IMR-90 (cell line): ENCODE measurements around the gene CCDC122. TPM values are rescaled to one million over a fixed set of nuclear protein-coding genes. Genes with fewer than 3 reads are reported as not detected.

Experiments
- ATAC-seq: fragments of 200-7000 bp; cut with Tn5 transposase; 2 replicates; pipeline ENCODE4 v1.9.1; 2020; ENCODE audit warnings: low read depth, mild to moderate bottlenecking, moderate library complexity
- BruUV-seq: library from RNA; stranded (reverse); fragments of 400-500 nt; replicated peaks from 2 replicates; lab custom pipeline; 2021; lab: Mats Ljungman, UMichigan
- CTCF ChIA-PET: fragments of 300-600 bp; formaldehyde crosslinking; extraction: SDS; loops from one replicate; lab custom pipeline; 2021; ENCODE audit warnings: antibody characterized with exemption; lab: Yijun Ruan, JAX
- POLR2A ChIA-PET: fragments of 300-600 bp; sonication (Branson Sonifier 250); formaldehyde crosslinking; loops from one replicate; lab custom pipeline; 2022; ENCODE audit warnings: antibody characterized with exemption; ENCODE audit not compliant: unreplicated experiment; lab: Charles Lee
- DNase-seq: peaks from one replicate; pipeline ENCODE4 v3.0.0; 2013
- H2AFZ ChIP-seq: replicated peaks from 2 replicates; pipeline ENCODE3; 2013; ENCODE audit warnings: low read length, mild to moderate bottlenecking; ENCODE audit not compliant: poor library complexity
- H2AK5ac ChIP-seq: 2 replicates; pipeline ENCODE4 v1.6.1; 2013; ENCODE audit warnings: low read depth, low read length, inconsistent platforms
- H2AK9ac ChIP-seq: replicated peaks from 2 replicates; pipeline ENCODE3; 2013; ENCODE audit warnings: mild to moderate bottlenecking, low read depth, low read length, moderate library complexity; ENCODE audit not compliant: poor library complexity
- H2BK120ac ChIP-seq: 2 replicates; pipeline ENCODE4 v1.6.1; 2013; ENCODE audit warnings: low read depth, low read length, inconsistent platforms
- H2BK15ac ChIP-seq: 3 replicates; pipeline ENCODE4 v1.6.1; 2013; ENCODE audit warnings: low read depth, low read length, inconsistent platforms
- H2BK20ac ChIP-seq: 2 replicates; pipeline ENCODE4 v1.6.1; 2013; ENCODE audit warnings: low read depth, mild to moderate bottlenecking, inconsistent platforms, low read length, moderate library complexity
- H2BK5ac ChIP-seq: 2 replicates; pipeline ENCODE4 v1.6.1; 2013; ENCODE audit warnings: mild to moderate bottlenecking, low read depth, low read length, inconsistent platforms; ENCODE audit not compliant: poor library complexity, severe bottlenecking
- H3K14ac ChIP-seq: replicated peaks from 2 replicates; pipeline ENCODE4 v1.6.1; 2013; ENCODE audit warnings: low read depth, low read length, inconsistent platforms
- H3K18ac ChIP-seq: 2 replicates; pipeline ENCODE4 v1.6.1; 2013; ENCODE audit warnings: low read depth, low read length, control low read depth
- H3K23ac ChIP-seq: 2 replicates; pipeline ENCODE4 v1.6.1; 2013; ENCODE audit warnings: low read depth, low read length, inconsistent platforms
- H3K27ac ChIP-seq: 2 replicates; pipeline ENCODE4 v1.5.1; 2013; ENCODE audit warnings: mild to moderate bottlenecking, control low read depth, low read length; ENCODE audit not compliant: insufficient read depth
- H3K27me3 ChIP-seq: 2 replicates; pipeline ENCODE4 v1.6.1; 2013; ENCODE audit warnings: low read length; ENCODE audit not compliant: control insufficient read depth, insufficient read depth
- H3K36me3 ChIP-seq: 2 replicates; pipeline ENCODE4 v1.6.1; 2013; ENCODE audit warnings: low read length, mixed read lengths; ENCODE audit not compliant: control insufficient read depth, insufficient read depth
- H3K4ac ChIP-seq: 2 replicates; pipeline ENCODE4 v1.6.1; 2013; ENCODE audit warnings: low read depth, low read length, inconsistent platforms
- H3K4me1 ChIP-seq: 2 replicates; pipeline ENCODE4 v1.6.1; 2013; ENCODE audit warnings: low read length, mixed read lengths; ENCODE audit not compliant: control insufficient read depth, insufficient read depth
- H3K4me2 ChIP-seq: 2 replicates; pipeline ENCODE4 v1.6.1; 2013; ENCODE audit warnings: low read depth, mild to moderate bottlenecking, control low read depth, low read length, moderate library complexity
- H3K4me3 ChIP-seq: 2 replicates; pipeline ENCODE4 v1.5.1; 2013; ENCODE audit warnings: low read depth, mild to moderate bottlenecking, control low read depth, low read length, moderate library complexity; ENCODE audit not compliant: insufficient read depth
- H3K56ac ChIP-seq: 2 replicates; pipeline ENCODE4 v1.6.1; 2013; ENCODE audit warnings: low read length, inconsistent platforms; ENCODE audit not compliant: insufficient read depth; ENCODE audit errors: extremely low read depth
- H3K79me1 ChIP-seq, 2 experiments: 2 replicates each; pipeline ENCODE4 v1.6.1; 2013; ENCODE audit warnings: low read length in 2 of 2, inconsistent platforms in 1 of 2, low read depth in 1 of 2
- H3K9ac ChIP-seq: 2 replicates; pipeline ENCODE4 v1.6.1; 2013; ENCODE audit warnings: low read depth, low read length, control low read depth
- H3K9me1 ChIP-seq: 2 replicates; pipeline ENCODE4 v1.6.1; 2013; ENCODE audit warnings: low read length, inconsistent platforms; ENCODE audit not compliant: insufficient read depth
- H3K9me3 ChIP-seq: 2 replicates; pipeline ENCODE4 v1.6.1; 2013; ENCODE audit warnings: low read length; ENCODE audit not compliant: control insufficient read depth, insufficient read depth
- H4K20me1 ChIP-seq: 2 replicates; pipeline ENCODE4 v1.6.1; 2013; ENCODE audit warnings: low read length, inconsistent platforms; ENCODE audit not compliant: insufficient read depth
- H4K5ac ChIP-seq: 2 replicates; pipeline ENCODE4 v1.6.1; 2013; ENCODE audit warnings: mild to moderate bottlenecking, low read depth, low read length, control low read depth
- H4K8ac ChIP-seq, 2 experiments: 2 replicates each; pipeline ENCODE4 v1.6.1; 2013; ENCODE audit warnings: low read depth in 2 of 2, low read length in 2 of 2, control low read depth in 1 of 2, inconsistent platforms in 1 of 2
- H4K91ac ChIP-seq: 2 replicates; pipeline ENCODE4 v1.6.1; 2013; ENCODE audit warnings: low read depth, low read length, inconsistent platforms; ENCODE audit not compliant: insufficient read depth
- BHLHE40 ChIP-seq: fragments of 150-350 bp; IDR thresholded peaks from 2 replicates; pipeline ENCODE4 v1.6.1; 2016; ENCODE audit warnings: mild to moderate bottlenecking, low read depth, low read length
- CHD1 ChIP-seq: IDR thresholded peaks from 2 replicates; pipeline ENCODE4 v1.6.1; 2012; ENCODE audit warnings: low read depth, low read length, improper control_type of control experiment
- CTCF ChIP-seq: conservative IDR thresholded peaks from 2 replicates; pipeline ENCODE4 v1.5.1; 2012; ENCODE audit warnings: mild to moderate bottlenecking, low read depth, low read length, improper control_type of control experiment
- ELK1 ChIP-seq: fragments of 150-350 bp; IDR thresholded peaks from 2 replicates; pipeline ENCODE4 v1.6.1; 2016; ENCODE audit warnings: low read depth, mild to moderate bottlenecking, low read length, moderate library complexity, borderline replicate concordance
- FOS ChIP-seq: fragments of 150-350 bp; IDR thresholded peaks from 2 replicates; pipeline ENCODE4 v1.6.1; 2016; ENCODE audit warnings: low read depth, low read length
- MAFK ChIP-seq: IDR thresholded peaks from 2 replicates; pipeline ENCODE4 v1.6.1; 2012; ENCODE audit warnings: low read depth, low read length, improper control_type of control experiment
- MAZ ChIP-seq: IDR thresholded peaks from 2 replicates; pipeline ENCODE4 v1.6.1; 2012; ENCODE audit warnings: low read depth, mild to moderate bottlenecking, low read length, improper control_type of control experiment, moderate library complexity, borderline replicate concordance
- MXI1 ChIP-seq: IDR thresholded peaks from 2 replicates; pipeline ENCODE4 v1.6.1; 2012; ENCODE audit warnings: low read depth, mild to moderate bottlenecking, low read length, moderate library complexity, borderline replicate concordance
- NFE2L2 ChIP-seq: fragments of 150-350 bp; IDR thresholded peaks from 2 replicates; pipeline ENCODE4 v1.6.1; 2016; ENCODE audit warnings: low read depth, mild to moderate bottlenecking, low read length
- POLR2A ChIP-seq: IDR thresholded peaks from 2 replicates; pipeline ENCODE4 v1.6.1; 2012; ENCODE audit warnings: mild to moderate bottlenecking, low read depth, low read length
- RAD21 ChIP-seq: IDR thresholded peaks from 2 replicates; pipeline ENCODE4 v1.6.1; 2012; ENCODE audit warnings: low read length, improper control_type of control experiment
- RCOR1 ChIP-seq: IDR thresholded peaks from 2 replicates; pipeline ENCODE4 v1.6.1; 2012; ENCODE audit warnings: mild to moderate bottlenecking, low read length, improper control_type of control experiment; ENCODE audit not compliant: insufficient replicate concordance
- RFX5 ChIP-seq: IDR thresholded peaks from 2 replicates; pipeline ENCODE4 v1.8.0; 2012; ENCODE audit warnings: low read depth, mild to moderate bottlenecking, low read length, moderate library complexity
- SMC3 ChIP-seq: fragments of 150-350 bp; IDR thresholded peaks from 2 replicates; pipeline ENCODE4 v1.6.1; 2016; ENCODE audit warnings: low read depth, mild to moderate bottlenecking, antibody characterized with exemption, low read length, moderate library complexity
- USF2 ChIP-seq: fragments of 150-350 bp; IDR thresholded peaks from 2 replicates; pipeline ENCODE4 v1.6.1; 2017; ENCODE audit warnings: mild to moderate bottlenecking, antibody characterized with exemption, low read length, low read depth
- WGBS, 2 experiments: methylation state at CpG; one replicate each; pipeline versions ENCODE4 v1.1.5 to v1.1.7; 2013; ENCODE audit warnings: missing lambda C conversion rate in 2 of 2; ENCODE audit not compliant: insufficient read length in 1 of 2; ENCODE audit errors: extremely low coverage in 2 of 2; 5-methylcytosine and 5-hydroxymethylcytosine counted together
- dilution Hi-C: fragments of 300-500 bp; cut with HindIII; formaldehyde crosslinking; loops from one replicate; pipeline ENCODE4 v1.14.3; 2018; ENCODE audit warnings: low sequenced_read_pairs; ENCODE audit not compliant: unreplicated experiment
- in situ Hi-C: fragments of 300-500 bp; cut with MboI; formaldehyde crosslinking; loops from 3 replicates; pipeline ENCODE4 v1.14.3; 2019; ENCODE audit warnings: low sequenced_read_pairs, inconsistent platforms, mixed read lengths
- intact Hi-C: fragments of 100-400 bp; cut with micrococcal nuclease; formaldehyde crosslinking; loops from 2 replicates; pipeline ENCODE4 v1.10.0; 2022
- polyA plus RNA-seq, 3 experiments: library from polyadenylated mRNA; depleted of rRNA; stranded (reverse); fragments of >200 nt; gene quantifications; 2 replicates each; pipeline ENCODE4 v1.2.3, GENCODE V29; 2012; ENCODE audit warnings: low replicate concordance in 1 of 3
- total RNA-seq: library from RNA; depleted of rRNA; stranded (reverse); fragments of >200 nt; gene quantifications from 2 replicates; pipeline ENCODE4 v1.2.3, GENCODE V29; 2012

The CCDC122 gene
- total and polyA plus RNA-seq, 2 of the 4 experiments (the other 2 are of a cell fraction), result 0.70 to 0.72 TPM

- in situ Hi-C loops, result loop anchor here (25.0 kb wide), 1 partner anchor 1391 kb away; no protein-coding TSS in a partner anchor
- Histone ChIP-seq H3K4ac (no peak overlapping the region), H3K27me3 (peaks cover 5% of the 10 kb centered on the region), H3K9me3 (no peaks in the 10 kb centered on the region), H3K4me2 (no peak overlapping the region), H3K56ac (no peak overlapping the region), H2AFZ (no peak overlapping the region), H2AK9ac (no peak overlapping the region), H2BK120ac (no peak overlapping the region), H4K91ac (no peak overlapping the region), H3K23ac (no peak overlapping the region), H3K14ac (no peak overlapping the region), H3K36me3 (no peaks in the 10 kb centered on the region), H3K9ac (no peak overlapping the region), H4K20me1 (no peaks in the 10 kb centered on the region), H2BK20ac (no peak overlapping the region), H3K9me1 (no peaks in the 10 kb centered on the region), H3K79me1 (no peaks in the 10 kb centered on the region), H2AK5ac (no peak overlapping the region), H4K5ac (no peak overlapping the region), H2BK15ac (no peak overlapping the region; the same call in 2 of the 3 replicates), H3K18ac (no peak overlapping the region), H3K4me3 (no peak overlapping the region), H3K4me1 (no peaks in the 10 kb centered on the region), H2BK5ac (no peak overlapping the region), H4K8ac (no peak overlapping the region), H3K27ac (no peak overlapping the region)
- WGBS, 2 experiments, result no CpG with 5 or more reads among the region's 1 CpG
- DNase-seq (no peak), ATAC-seq (no peak)
- intact Hi-C loops, result no loop called here
- dilution Hi-C loops, result loop anchor here (25.0 kb wide), 1 partner anchor 541 kb away; no protein-coding TSS in a partner anchor
- ChIA-PET POLR2A (no interaction called here), CTCF (interaction anchor here (1.5 to 1.6 kb wide), 2 partner anchors 13 to 15 kb away, joined by 4 read pairs; no protein-coding TSS in a partner anchor)
- no peak for TF ChIP-seq NFE2L2
- no peak for TF ChIP-seq FOS
- no peak for TF ChIP-seq BHLHE40
- no peak for TF ChIP-seq RAD21
- no peak for TF ChIP-seq USF2
- TF ChIP-seq SMC3, result no peak
- TF ChIP-seq CHD1, result no peak
- TF ChIP-seq RCOR1, result no peak
- TF ChIP-seq POLR2A, result no peak
- TF ChIP-seq ELK1, result no peak
- TF ChIP-seq MAZ, result no peak
- no peak for TF ChIP-seq MXI1
- TF ChIP-seq RFX5, result no peak
- no peak for TF ChIP-seq MAFK
- no peak for TF ChIP-seq CTCF
- BruUV-seq, result no TSS peak
These were observed 41.6 kb upstream of the CCDC122 start for GRCh38 chr13:43920965-43921674.
